MCF 10A (cell line): ENCODE results near the gene DTX1. TPM values are rescaled to one million over a fixed set of nuclear protein-coding genes. Genes with fewer than 3 reads are reported as not detected.

Experiments used
- BruUV-seq: library from RNA; stranded (reverse); fragments of 400-500 nt; replicated peaks from 2 replicates; lab custom pipeline; 2021; lab: Mats Ljungman, UMichigan
- CTCF ChIA-PET: fragments of 300-600 bp; sonication (Branson Sonifier 250); formaldehyde crosslinking; extraction: SDS; loops from one replicate; lab custom pipeline; 2021; ENCODE audit warnings: antibody characterized with exemption, inconsistent platforms; lab: Yijun Ruan, JAX
- POLR2A ChIA-PET: fragments of 300-600, 350-650 bp; sonication (Branson Sonifier 250); formaldehyde crosslinking; extraction: SDS; loops from one replicate; lab custom pipeline; 2020; ENCODE audit warnings: antibody characterized with exemption, inconsistent platforms; lab: Yijun Ruan, JAX
- DNase-seq: peaks from one replicate; pipeline ENCODE4 v3.0.0-alpha.2; 2018; ENCODE audit not compliant: unreplicated experiment
- H3K27ac Mint-ChIP-seq: one replicate; pipeline ENCODE4 v1.8.0; 2022; ENCODE audit warnings: mild to moderate bottlenecking, low read depth, mixed read lengths; ENCODE audit not compliant: unreplicated experiment
- H3K27me3 Mint-ChIP-seq: one replicate; pipeline ENCODE4 v1.8.0; 2022; ENCODE audit warnings: mixed read lengths; ENCODE audit not compliant: insufficient read depth, unreplicated experiment
- H3K36me3 Mint-ChIP-seq: one replicate; pipeline ENCODE4 v1.8.0; 2022; ENCODE audit warnings: mild to moderate bottlenecking, moderate library complexity, mixed read lengths; ENCODE audit not compliant: insufficient read depth, unreplicated experiment
- H3K4me1 Mint-ChIP-seq: one replicate; pipeline ENCODE4 v1.8.0; 2022; ENCODE audit warnings: mixed read lengths; ENCODE audit not compliant: insufficient read depth, unreplicated experiment
- H3K4me3 Mint-ChIP-seq: one replicate; pipeline ENCODE4 v1.8.0; 2022; ENCODE audit warnings: mild to moderate bottlenecking, moderate library complexity, mixed read lengths; ENCODE audit not compliant: unreplicated experiment
- H3K9me3 Mint-ChIP-seq: one replicate; pipeline ENCODE4 v1.8.0; 2022; ENCODE audit warnings: mixed read lengths; ENCODE audit not compliant: unreplicated experiment
- CTCF ChIP-seq: fragments of 200-600 bp; IDR thresholded peaks from one replicate; pipeline ENCODE4 v1.8.0; 2022; ENCODE audit warnings: antibody characterized with exemption, mild to moderate bottlenecking; ENCODE audit not compliant: unreplicated experiment
- intact Hi-C: fragments of 100-400 bp; cut with micrococcal nuclease; formaldehyde crosslinking; loops from 2 replicates; pipeline ENCODE4 v1.14.1; 2022
- total RNA-seq: library from RNA; stranded (reverse); gene quantifications from 2 replicates; pipeline ENCODE4 v1.2.3, GENCODE V29; 2022

Gene DTX1
- total RNA-seq, 1 experiment from 2014 or later, result not detected

GRCh38 chr12:113058553-113058952 is 2.0 kb downstream of the DTX1 start:
- H3K27ac Mint-ChIP-seq, result no peak overlapping the region
- no peaks in the 10 kb centered on the region for H3K4me1 Mint-ChIP-seq
- ChIA-PET CTCF (interaction anchor here (1.6 kb wide), 1 partner anchor 10 kb away, joined by 8 read pairs; no protein-coding TSS in a partner anchor), POLR2A (no interaction called here)
- H3K36me3 Mint-ChIP-seq, result no peaks in the 10 kb centered on the region
- no peak overlapping the region for H3K4me3 Mint-ChIP-seq
- no peaks in the 10 kb centered on the region for H3K9me3 Mint-ChIP-seq
- H3K27me3 Mint-ChIP-seq, result peaks cover 27% of the 10 kb centered on the region
- BruUV-seq, result no TSS peak
- TF ChIP-seq CTCF, result no peak
- no peak for DNase-seq
- intact Hi-C loops, result no loop called here

GRCh38 chr12:113059071-113059595 is 2.6 kb downstream of the DTX1 start:
- Mint-ChIP-seq H3K4me3 (no peak overlapping the region), H3K36me3 (no peaks in the 10 kb centered on the region), H3K27ac (no peak overlapping the region), H3K4me1 (no peaks in the 10 kb centered on the region), H3K9me3 (no peaks in the 10 kb centered on the region), H3K27me3 (peaks cover 22% of the 10 kb centered on the region)
- intact Hi-C loops, result no loop called here
- POLR2A ChIA-PET, result no interaction called here
- no peak for TF ChIP-seq CTCF
- CTCF ChIA-PET, result interaction anchor here (1.1 kb wide), 1 partner anchor 10 kb away, joined by 4 read pairs; no protein-coding TSS in a partner anchor
- DNase-seq, result no peak
- BruUV-seq, result no TSS peak

GRCh38 chr12:113060336-113060960 is 3.9 kb downstream of the DTX1 start:
- no peaks in the 10 kb centered on the region for H3K36me3 Mint-ChIP-seq
- intact Hi-C loops, result no loop called here
- no TSS peak for BruUV-seq
- no peak for DNase-seq
- H3K9me3 Mint-ChIP-seq, result no peaks in the 10 kb centered on the region
- POLR2A ChIA-PET, result no interaction called here
- no peak overlapping the region for H3K4me3 Mint-ChIP-seq
- TF ChIP-seq CTCF, result no peak
- CTCF ChIA-PET, result interaction anchor here (0.8 to 1.2 kb wide), 2 partner anchors 11 to 115 kb away, joined by 3 to 5 read pairs; no protein-coding TSS in a partner anchor
- H3K4me1 Mint-ChIP-seq, result no peaks in the 10 kb centered on the region
- no peak overlapping the region for H3K27ac Mint-ChIP-seq
- peaks cover 22% of the 10 kb centered on the region for H3K27me3 Mint-ChIP-seq

- Mint-ChIP-seq H3K36me3 (no peaks in the 10 kb centered on the region), H3K27ac (no peak overlapping the region), H3K27me3 (peaks cover 15% of the 10 kb centered on the region), H3K9me3 (no peaks in the 10 kb centered on the region), H3K4me1 (no peaks in the 10 kb centered on the region), H3K4me3 (no peak overlapping the region)
- CTCF ChIA-PET, result interaction anchor here (0.8 to 1.2 kb wide), 2 partner anchors 12 to 115 kb away, joined by 3 to 5 read pairs; no protein-coding TSS in a partner anchor
- intact Hi-C loops, result no loop called here
- BruUV-seq, result no TSS peak
- POLR2A ChIA-PET, result interaction anchor here (0.5 kb wide), 1 partner anchor 87 kb away, joined by 3 read pairs; no protein-coding TSS in a partner anchor
- no peak for TF ChIP-seq CTCF
- DNase-seq, result no peak
These were observed 4.6 kb downstream of the DTX1 start for GRCh38 chr12:113061061-113061694.
